ENCODE data around the gene MDH1.

DNA sequence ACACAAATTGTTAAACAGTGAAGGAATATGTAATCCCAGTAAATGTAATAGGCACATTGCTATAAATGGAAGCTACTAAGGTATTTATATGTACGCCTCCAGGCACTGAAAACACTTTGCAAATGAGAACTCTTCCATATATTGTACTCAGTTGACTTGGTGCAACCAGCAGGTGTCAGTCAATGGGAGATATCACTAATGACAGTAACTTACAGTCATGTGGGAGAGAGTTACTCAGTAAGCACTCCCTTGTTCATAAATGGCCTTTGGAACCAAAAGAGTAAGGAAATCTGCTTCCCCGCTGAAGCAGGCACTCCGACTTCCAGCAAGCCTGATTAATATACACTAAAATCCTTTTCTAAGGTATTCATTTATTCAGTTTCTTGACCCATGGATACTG is 5.9 kb downstream of the MDH1 start:
- no peak for TF ChIP-seq ZNF565 (CRISPR knock-in tag; conservative IDR thresholded peaks at IDR 0.05; ENCODE audit: low read depth)
- no peak for TF ChIP-seq ARNTL (CRISPR knock-in tag; IDR thresholded peaks at IDR 0.05; ENCODE audit: borderline replicate concordance, low read depth)
- TF ChIP-seq, protein P1, sequence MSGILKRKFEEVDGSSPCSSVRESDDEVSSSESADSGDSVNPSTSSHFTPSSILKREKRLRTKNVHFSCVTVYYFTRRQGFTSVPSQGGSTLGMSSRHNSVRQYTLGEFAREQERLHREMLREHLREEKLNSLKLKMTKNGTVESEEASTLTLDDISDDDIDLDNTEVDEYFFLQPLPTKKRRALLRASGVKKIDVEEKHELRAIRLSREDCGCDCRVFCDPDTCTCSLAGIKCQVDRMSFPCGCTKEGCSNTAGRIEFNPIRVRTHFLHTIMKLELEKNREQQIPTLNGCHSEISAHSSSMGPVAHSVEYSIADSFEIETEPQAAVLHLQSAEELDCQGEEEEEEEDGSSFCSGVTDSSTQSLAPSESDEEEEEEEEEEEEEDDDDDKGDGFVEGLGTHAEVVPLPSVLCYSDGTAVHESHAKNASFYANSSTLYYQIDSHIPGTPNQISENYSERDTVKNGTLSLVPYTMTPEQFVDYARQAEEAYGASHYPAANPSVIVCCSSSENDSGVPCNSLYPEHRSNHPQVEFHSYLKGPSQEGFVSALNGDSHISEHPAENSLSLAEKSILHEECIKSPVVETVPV (CRISPR knock-in tag; IDR thresholded peaks at IDR 0.05): no peak
- TF ChIP-seq, protein P2, sequence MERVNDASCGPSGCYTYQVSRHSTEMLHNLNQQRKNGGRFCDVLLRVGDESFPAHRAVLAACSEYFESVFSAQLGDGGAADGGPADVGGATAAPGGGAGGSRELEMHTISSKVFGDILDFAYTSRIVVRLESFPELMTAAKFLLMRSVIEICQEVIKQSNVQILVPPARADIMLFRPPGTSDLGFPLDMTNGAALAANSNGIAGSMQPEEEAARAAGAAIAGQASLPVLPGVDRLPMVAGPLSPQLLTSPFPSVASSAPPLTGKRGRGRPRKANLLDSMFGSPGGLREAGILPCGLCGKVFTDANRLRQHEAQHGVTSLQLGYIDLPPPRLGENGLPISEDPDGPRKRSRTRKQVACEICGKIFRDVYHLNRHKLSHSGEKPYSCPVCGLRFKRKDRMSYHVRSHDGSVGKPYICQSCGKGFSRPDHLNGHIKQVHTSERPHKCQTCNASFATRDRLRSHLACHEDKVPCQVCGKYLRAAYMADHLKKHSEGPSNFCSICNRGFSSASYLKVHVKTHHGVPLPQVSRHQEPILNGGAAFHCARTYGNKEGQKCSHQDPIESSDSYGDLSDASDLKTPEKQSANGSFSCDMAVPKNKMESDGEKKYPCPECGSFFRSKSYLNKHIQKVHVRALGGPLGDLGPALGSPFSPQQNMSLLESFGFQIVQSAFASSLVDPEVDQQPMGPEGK (CRISPR knock-in tag; IDR thresholded peaks at IDR 0.05; ENCODE audit: borderline replicate concordance): no peak
- TF ChIP-seq ESRRG (CRISPR knock-in tag; IDR thresholded peaks at IDR 0.05): no peak
- TF ChIP-seq, protein P3, sequence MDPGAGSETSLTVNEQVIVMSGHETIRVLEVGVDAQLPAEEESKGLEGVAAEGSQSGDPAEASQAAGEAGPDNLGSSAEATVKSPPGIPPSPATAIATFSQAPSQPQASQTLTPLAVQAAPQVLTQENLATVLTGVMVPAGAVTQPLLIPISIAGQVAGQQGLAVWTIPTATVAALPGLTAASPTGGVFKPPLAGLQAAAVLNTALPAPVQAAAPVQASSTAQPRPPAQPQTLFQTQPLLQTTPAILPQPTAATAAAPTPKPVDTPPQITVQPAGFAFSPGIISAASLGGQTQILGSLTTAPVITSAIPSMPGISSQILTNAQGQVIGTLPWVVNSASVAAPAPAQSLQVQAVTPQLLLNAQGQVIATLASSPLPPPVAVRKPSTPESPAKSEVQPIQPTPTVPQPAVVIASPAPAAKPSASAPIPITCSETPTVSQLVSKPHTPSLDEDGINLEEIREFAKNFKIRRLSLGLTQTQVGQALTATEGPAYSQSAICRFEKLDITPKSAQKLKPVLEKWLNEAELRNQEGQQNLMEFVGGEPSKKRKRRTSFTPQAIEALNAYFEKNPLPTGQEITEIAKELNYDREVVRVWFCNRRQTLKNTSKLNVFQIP (CRISPR knock-in tag; IDR thresholded peaks at IDR 0.05; ENCODE audit: borderline replicate concordance, low read depth): no peak
- no peak for TF ChIP-seq ZFP3 (CRISPR knock-in tag; IDR thresholded peaks at IDR 0.05)
- no peak for TF ChIP-seq ZNF70 (CRISPR knock-in tag; IDR thresholded peaks at IDR 0.05)
- TF ChIP-seq, protein P4, sequence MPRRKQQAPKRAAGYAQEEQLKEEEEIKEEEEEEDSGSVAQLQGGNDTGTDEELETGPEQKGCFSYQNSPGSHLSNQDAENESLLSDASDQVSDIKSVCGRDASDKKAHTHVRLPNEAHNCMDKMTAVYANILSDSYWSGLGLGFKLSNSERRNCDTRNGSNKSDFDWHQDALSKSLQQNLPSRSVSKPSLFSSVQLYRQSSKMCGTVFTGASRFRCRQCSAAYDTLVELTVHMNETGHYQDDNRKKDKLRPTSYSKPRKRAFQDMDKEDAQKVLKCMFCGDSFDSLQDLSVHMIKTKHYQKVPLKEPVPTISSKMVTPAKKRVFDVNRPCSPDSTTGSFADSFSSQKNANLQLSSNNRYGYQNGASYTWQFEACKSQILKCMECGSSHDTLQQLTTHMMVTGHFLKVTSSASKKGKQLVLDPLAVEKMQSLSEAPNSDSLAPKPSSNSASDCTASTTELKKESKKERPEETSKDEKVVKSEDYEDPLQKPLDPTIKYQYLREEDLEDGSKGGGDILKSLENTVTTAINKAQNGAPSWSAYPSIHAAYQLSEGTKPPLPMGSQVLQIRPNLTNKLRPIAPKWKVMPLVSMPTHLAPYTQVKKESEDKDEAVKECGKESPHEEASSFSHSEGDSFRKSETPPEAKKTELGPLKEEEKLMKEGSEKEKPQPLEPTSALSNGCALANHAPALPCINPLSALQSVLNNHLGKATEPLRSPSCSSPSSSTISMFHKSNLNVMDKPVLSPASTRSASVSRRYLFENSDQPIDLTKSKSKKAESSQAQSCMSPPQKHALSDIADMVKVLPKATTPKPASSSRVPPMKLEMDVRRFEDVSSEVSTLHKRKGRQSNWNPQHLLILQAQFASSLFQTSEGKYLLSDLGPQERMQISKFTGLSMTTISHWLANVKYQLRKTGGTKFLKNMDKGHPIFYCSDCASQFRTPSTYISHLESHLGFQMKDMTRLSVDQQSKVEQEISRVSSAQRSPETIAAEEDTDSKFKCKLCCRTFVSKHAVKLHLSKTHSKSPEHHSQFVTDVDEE (CRISPR knock-in tag; IDR thresholded peaks at IDR 0.05): no peak

Data from SK-N-SH treated with all-trans-retinoic acid at 6 μM for 48 hours (cell line).